GM18499 (cell line): Measurements from ENCODE around the gene VSIG10L2.

Source experiments
- ATAC-seq: cut with Tn5 transposase; IDR thresholded peaks from one replicate; pipeline ENCODE4 v1.9.1; 2021; ENCODE audit warnings: moderate number of reproducible peaks; ENCODE audit not compliant: insufficient read depth, unreplicated experiment

Gene VSIG10L2

DNA sequence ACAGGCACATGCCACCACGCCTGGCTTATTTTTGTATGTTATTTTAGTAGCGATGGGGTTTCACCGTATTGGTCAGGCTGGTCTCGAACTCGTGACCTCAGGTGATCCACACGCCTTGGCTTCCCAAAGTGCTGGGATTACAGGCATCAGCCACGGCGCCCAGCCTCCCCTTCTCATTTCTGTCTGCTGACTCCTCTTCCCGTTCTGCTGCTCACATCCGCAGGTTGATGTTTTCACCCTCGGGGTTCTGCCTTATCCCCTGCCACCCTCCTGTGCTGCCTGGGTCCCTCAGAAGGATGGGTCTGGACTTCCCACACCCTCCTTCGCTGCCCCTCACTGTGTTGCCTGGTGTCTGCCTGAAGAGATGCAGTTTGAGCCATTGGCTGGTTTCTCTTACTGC lies 19.2 kb upstream of the VSIG10L2 start:
- no peak for ATAC-seq

DNA sequence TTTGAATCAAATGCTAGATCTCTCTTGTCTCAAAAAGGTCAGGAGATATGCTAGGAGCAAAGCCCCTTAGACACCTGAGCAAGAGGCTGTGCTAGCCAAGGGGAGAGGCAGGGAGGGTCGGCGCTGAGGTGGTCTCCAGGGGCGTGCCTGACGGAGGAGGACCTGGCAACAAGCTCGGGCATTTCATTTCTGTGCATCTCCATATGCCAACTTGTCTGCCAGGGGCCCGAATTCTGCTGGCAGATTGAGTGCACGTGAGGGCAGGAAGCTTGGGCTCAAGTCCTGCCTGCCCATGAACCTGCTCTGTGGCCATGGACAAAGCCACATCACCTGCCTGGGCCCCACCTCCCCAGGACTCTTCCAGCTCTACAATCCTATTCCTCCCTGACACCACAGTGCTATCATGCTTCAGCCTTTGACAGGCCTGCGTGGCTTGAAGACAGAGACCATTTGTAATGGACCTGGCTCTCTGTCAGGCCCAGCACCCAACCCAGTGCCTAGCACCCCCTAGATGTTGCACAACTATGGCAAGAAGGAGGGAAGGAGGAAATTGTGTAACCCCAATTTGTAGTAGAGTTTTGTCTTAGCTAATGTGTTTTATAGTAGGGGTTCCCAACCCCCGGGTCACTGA lies 16.3 kb upstream of the VSIG10L2 start:
- ATAC-seq, result no peak

DNA sequence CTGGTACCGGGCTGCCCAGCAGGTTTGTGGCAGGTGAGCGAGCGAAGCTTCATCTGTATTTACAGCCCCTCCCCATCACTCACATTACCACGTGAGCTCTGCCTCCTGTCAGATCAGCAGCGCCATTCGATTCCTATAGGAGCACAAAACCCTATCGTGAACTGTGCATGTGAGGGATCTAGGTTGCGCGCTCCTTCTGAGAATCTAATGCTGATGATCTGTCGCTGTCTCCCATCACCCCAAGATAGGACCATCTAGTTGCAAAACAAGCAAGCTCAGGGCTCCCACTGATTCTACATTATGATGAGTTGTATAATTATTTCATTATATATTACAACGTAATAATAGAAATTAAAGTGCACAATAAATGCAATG lies 15.8 kb upstream of the VSIG10L2 start:
- no peak for ATAC-seq

DNA sequence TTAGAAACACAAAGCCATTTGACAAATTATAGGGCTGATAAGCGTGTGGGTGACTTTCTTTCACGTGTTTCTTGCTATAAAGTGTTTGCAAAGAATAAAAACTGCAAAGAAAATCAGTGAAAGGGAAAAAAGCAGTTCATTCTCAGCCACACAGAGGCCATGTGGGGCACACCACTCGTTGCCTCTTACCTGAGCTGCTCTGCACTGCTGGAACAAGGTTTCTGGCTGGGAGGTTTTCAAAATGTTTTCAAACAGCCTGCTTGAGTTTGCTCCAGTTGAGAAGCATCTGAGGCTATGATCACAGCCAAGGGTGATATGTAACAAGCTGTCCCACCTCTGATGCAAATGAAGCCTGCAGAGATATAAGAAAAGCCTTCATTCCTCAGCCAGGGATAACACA lies 14.7 kb upstream of the VSIG10L2 start:
- no peak for ATAC-seq

DNA sequence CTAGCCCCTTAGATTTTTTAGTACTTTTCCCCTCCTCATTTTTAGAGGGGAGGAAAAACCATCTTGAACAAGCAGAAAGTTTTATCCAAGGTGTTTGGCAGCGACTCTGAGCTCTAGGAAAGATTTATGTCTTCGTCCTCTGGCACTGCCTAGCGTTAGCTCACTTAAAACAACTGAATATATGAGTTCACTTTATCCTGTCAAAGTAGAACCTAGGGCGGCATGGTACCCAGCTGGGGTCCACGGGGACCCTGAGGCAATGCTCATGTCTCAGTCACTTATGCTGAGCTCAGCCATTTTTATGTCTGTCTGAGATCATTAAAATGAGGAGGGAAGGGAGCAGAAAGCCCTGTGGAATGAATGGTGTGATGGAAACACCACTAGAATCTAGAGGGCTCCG lies 14.2 kb upstream of the VSIG10L2 start:
- ATAC-seq, result no peak

DNA sequence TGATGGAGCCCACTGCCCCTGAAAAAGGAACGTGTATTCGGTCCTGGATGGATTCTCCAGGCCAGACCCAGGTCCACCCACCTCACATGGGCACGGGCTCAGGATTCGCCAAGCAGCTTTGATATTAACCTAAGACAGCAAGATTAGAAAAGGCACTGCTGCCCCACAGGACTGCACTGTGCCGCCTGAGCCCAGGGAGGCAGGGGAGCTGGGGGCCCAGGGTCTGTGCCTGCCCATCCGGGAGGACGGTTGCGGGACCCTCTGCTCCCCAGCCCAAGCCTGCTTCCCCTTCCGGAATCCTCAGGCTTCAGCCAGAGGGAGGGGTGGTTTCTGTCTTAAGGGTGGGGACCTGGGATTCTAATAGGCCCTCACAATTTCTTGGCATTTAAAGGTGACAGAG lies 13.5 kb upstream of the VSIG10L2 start:
- ATAC-seq, result no peak

DNA sequence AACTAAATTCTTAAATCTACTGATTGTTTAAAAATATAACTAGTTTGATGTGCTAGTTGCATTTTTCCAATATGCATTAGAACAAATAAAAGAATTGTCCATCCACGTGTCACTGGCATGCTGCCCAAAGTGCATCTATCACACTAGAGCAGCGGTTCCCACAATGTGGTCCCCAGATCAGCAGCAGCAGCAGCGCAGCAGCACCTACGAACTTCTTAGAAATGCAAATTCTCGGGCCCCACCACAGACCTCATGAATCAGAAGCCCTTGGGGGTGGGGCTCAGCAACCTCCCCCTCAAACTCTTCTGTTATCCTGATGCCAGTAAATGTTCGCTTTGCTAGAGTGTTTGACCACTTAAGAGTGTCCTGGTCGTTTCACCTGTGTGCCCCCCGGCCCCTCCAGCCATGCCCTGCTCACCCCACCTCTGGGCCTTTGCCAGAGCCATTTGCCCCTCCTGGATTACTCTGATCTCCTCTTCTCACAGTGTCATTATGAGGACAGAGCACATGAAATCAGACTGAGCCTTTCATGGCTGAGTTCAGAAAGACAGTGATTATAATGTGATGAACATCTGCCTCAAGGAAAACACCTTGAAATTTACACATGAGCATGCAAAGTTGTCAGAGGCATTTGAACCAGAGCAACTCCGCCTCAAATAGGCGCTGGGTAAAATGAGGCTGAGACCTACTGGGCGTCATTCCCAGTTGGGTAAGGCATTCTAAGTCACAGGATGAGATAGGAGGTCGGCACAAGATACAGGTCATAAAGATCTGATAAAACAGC lies 12.6 kb upstream of the VSIG10L2 start:
- ATAC-seq, result no peak

DNA sequence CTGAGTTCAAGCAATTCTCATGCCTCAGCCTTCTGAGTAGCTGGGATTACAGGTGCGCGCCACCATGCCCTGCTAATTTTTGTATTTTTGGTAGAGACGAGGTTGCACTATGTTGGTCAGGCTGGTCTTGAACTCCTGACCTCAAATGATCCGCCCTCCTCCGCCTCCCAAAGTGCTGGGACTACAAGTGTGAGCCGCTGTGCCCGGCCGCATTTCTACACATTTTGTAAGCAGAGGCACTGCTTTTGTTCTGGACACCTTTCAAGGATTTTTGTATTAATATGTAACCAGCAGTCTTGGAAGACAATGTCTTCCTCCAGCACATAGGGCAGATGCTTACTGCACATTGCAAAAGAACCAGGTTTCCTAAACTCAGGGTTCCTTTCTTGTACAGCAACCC lies 11.4 kb upstream of the VSIG10L2 start:
- no peak for ATAC-seq

DNA sequence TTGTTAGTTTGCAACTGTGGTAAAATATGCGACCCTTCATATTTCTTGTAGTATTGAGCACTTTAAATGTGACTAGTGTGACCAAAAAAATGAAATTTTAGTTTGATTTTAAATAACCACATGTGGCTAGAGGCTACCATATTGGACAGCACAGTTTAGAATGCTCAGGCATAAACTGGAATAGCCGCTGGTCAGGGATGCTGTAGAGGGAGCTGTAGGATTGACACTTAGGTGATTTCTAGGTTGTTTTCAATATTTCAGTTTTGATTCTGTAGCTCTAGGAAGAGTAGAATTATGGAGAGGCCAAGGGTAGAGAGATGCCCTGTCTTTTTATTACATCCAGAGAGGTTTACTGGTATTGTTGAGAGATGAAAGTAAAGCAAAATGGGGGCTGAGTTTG lies 10.8 kb upstream of the VSIG10L2 start:
- no peak for ATAC-seq

DNA sequence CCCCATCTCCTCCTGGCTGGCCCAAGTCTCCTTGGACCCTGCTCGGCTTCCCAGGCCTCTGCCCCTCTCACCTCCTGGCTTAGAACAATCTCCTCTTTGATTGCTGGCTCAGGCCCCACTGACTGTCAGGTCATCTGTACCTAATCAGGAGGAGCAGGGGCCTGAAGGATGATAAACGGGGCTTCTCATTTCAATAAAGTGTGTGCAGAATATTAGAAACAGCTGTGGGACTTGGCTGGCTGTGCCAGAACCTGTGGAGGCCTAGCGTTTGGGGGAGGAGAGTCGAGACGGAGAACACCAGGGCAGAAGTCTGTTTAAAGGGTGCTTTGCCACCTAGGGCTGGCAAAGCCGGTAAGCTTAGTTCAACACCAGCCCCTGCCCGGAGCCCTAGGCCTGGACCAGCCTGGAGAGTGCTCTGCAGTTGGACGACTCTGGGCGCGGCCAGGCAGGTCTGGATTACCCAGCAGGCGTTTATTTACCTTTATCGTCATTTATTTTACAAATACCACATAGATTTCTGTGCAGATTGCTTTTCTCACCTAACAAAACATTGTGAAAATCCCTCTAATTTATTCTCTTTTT lies 10.1 kb upstream of the VSIG10L2 start:
- no peak for ATAC-seq

DNA sequence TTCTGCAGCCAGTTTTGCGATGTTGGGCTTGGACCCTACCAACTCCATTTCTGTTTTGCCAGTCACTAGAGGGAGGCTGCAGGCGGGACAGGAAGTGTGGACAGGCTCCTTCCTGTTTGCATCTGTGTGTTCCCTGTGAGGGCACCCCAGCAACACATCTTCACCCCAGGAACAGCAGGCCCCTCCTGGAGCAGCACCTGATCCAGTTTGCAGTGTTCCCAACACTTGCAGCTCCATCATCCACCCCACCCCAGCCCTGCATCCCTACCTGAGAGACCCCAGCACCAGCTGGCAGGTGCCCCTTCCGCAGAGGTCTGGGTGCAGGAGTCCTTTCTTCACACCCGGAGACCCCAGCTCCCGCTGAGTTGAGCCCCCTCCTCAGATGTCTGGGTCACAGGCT lies 7.4 kb upstream of the VSIG10L2 start:
- ATAC-seq, result no peak

DNA sequence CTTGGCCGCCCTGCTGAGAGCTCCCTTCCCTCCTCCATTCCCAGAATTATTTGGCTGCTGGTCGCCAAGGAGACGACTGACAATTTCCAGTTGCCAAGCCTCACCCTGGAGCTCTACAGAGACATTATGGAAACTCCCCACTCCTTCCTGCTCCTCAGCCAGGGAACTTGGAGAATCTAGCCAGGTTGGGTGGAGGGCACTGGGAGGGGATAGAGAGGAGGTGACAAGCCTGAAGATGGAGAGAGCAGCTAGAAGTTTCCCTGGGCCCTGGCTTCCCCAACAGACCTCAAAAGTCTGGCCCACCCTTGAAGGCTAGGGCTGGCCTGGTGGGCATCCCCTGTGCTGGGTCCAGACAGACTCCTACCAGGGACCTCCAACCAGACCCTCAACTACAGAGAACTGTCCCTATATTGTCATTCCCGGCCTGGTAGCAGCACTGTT lies 6.7 kb upstream of the VSIG10L2 start:
- no peak for ATAC-seq

DNA sequence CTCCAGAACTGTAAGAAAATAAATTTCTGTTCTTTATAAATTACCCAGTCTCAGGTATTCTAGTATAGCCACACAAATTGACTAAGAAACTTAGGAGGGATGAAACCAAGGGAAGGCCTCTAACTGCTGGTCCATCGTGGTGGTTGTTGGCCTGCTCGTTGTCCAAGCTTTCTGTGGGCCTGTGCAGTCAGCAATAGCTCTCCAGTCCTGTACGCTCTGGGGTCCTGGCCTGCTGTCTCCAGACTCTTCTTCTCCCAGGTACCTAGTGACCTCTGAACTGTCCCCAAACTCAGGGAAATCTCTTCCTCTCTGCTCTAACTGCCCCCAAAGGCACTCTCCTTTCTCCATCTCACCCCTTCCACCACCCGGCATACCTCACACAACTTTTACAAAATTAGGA lies 5.7 kb upstream of the VSIG10L2 start:
- ATAC-seq, result no peak

DNA sequence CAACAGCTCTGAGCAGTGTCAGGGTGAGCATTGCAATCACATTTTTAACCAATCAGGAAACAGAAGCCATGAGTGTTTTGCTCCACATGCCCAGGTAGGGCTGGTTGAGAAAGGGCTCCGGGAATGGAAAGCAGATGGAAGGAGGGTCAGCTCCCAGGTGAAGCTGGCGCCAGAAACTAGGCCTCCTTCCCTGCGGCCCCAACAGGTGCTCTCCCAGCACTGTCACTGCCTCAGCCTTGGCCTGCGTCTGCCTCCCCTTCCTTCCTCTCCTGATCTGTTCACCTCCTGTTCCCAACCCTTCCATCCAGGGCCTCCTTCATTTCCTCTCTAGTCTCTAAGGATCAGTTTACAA lies 4.6 kb upstream of the VSIG10L2 start:
- ATAC-seq, result no peak

DNA sequence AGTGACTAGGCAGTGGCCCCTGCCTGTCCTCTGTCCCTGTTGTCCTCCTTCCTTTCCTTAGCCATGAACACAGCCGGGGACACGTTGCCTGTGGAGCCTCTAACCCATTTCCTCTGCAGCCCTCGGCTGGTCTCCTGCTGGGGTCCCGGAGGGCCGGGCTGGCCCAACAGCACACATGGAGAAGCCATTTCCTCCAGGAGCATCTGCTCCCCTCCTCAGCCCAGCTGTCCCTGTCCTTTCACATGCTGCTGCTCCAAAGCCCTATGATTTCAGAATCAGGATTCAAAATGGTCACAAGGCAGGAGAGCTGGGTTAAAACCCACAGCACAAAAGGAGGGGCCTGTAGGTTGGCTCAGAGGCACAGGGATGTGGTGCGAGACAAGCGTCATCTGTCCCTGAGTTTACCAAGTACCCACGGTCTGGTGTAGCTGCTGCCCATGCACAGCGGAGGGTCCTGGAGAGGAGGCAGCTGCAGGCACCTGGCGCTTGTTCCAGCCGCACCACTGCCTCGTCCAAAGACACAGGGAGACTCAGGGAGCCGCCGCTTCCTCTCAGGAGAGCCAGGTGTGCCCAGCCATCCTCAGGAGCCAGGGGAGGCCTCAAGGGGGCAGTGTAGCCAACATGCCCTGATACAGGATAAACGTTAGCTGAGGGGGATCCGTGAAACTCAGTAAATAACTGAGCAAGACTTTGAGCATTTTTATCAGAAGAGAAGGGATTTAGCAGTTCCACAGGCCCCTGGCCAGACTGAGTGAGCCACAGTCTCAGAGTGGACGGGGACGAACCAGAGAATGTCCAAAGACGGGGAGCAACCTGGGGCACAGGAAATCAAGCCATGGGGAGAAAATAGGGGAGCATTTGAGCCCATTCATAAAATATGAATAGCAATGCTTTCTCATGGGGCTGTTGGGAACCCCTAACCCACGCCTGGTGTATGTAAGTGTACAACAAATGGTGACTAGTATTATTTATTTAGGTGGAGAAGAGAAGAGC lies 3.9 kb upstream of the VSIG10L2 start:
- no peak for ATAC-seq

DNA sequence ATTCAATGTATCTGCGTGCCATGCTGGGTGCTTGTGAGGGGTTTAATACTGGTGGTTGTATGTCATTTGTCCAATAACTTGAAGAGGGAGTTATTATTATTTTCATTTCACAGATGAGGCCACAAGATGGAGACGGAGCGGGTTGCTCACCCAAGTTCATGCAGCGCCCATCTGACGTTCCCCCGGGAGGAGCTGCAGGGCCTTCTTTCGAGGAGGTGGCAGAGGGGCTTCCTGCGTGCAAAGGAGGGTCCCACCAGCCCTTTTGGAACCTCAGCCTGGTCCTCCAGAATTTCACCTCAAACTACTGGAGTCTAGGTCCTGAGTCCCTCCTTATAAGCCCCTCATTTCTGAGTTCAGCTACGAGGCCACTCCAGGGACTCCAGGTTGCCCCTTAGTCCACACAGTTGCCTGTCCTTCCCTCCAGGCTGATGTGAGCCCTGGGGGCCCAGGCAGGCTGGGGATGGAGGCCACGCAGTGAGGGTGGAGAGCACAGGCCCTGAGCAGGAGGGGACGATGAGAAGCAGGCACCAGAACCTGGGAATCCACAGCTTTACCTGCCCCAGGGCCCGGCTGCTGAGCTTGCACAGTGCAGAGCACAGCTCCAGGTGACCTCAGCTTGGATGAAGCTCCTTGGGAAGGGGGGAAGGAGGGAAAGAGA lies 2.9 kb upstream of the VSIG10L2 start:
- ATAC-seq, result no peak

DNA sequence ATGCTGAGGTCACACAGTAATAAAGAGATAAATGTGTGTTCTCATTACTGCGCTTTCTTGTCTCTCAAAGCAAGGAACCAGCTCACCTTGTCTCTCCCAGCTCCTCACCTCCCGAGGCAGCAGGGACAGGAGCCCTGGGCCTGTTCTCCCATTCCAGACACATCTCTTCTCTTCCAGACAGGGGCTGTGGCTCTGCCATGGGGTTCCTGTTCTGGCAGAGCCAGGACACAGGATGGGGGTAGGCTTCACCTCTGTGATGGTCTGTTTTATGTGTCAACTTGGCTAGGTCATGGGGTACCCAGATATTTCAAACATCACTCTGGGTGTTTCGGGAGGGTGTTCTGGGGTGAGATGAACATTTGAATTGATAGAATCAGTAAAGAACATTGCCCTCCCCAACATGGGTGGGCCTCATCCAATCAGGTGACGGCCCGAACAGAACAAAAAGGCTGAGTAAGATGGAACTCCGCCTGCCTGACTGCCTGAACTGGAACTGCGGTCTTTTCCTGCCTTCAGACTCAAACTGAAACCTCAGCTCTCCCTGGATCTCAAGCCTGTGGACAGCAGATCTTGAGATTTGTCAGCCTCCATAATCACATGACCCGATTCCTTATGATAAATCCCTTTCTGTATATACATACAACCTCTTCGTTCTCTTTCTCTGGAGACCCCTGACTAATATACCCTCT lies 2.0 kb upstream of the VSIG10L2 start:
- no peak for ATAC-seq

DNA sequence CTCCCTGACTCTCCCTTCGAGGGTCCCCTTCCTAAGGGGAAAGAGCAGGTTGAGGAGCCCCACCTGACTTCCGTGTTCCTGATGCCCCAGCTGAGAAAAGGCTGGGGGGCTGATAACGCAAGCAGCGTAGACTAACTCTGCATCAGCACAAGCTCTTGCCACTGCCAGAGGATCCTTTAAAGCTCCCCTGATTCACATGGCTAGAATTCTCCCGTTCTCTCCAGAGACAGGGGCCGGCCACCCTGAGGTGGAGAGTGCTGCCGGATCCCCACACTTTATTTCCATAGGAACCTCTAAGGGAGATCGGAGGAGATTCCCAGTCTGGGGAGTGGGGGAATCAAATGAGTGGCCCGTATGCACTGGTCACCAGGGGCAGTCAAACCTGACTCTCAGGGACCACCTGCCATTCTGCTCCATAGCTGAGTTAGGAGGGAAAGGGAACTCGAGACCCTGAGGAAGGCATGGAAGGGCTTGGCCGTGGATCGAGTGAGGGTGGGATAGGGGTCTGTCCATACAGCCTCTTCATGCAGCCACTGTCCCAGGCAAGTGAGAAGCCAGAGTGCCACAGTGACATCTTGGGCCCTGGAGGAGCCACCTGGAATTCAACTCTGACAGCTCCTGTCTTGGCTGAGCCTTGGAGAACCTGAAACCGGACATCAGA lies 1.4 kb upstream of the VSIG10L2 start:
- no peak for ATAC-seq
